Neutrophil (primary cell): ENCODE measurements around the gene JARID2.

Experiments
- H3K27ac ChIP-seq: fragments of 200-600 bp; sonication (generic); 2 replicates; pipeline ENCODE4 v1.5.1; 2016; ENCODE audit warnings: mild to moderate bottlenecking, moderate library complexity
- H3K27me3 ChIP-seq: fragments of 200-600 bp; sonication (generic); 2 replicates; pipeline ENCODE4 v1.6.0; 2016; ENCODE audit warnings: mild to moderate bottlenecking
- H3K36me3 ChIP-seq: fragments of 200-600 bp; sonication (generic); 2 replicates; pipeline ENCODE4 v1.5.1; 2017
- H3K4me1 ChIP-seq, 2 experiments: fragments of 200-600 bp in 1 of 2; sonication (generic) in 1 of 2; 1 replicate in 1 of 2; 2 replicates in 1 of 2; pipeline versions ENCODE4 v1.5.1 to v1.6.1; 2013 to 2016; ENCODE audit warnings: low read depth in 1 of 2, low read length in 1 of 2, mild to moderate bottlenecking in 1 of 2, moderate library complexity in 1 of 2; ENCODE audit not compliant: control insufficient read depth in 1 of 2, insufficient read depth in 1 of 2
- H3K4me3 ChIP-seq, 2 experiments: fragments of 200-600 bp in 1 of 2; sonication (generic) in 1 of 2; 1 replicate in 1 of 2; 2 replicates in 1 of 2; pipeline ENCODE4 v1.5.1; 2013 to 2016; ENCODE audit warnings: low read depth in 1 of 2, low read length in 1 of 2, mild to moderate bottlenecking in 1 of 2, moderate library complexity in 1 of 2
- H3K9me3 ChIP-seq: fragments of 200-600 bp; sonication (generic); 2 replicates; pipeline ENCODE4 v1.5.1; 2016
- TF ChIP-seq, protein P1 (sequence below): fragments of 200-600 bp; sonication (generic); IDR thresholded peaks from 2 replicates; pipeline ENCODE4 v1.5.1; 2016; ENCODE audit warnings: antibody characterized with exemption

JARID2 gene

DNA sequence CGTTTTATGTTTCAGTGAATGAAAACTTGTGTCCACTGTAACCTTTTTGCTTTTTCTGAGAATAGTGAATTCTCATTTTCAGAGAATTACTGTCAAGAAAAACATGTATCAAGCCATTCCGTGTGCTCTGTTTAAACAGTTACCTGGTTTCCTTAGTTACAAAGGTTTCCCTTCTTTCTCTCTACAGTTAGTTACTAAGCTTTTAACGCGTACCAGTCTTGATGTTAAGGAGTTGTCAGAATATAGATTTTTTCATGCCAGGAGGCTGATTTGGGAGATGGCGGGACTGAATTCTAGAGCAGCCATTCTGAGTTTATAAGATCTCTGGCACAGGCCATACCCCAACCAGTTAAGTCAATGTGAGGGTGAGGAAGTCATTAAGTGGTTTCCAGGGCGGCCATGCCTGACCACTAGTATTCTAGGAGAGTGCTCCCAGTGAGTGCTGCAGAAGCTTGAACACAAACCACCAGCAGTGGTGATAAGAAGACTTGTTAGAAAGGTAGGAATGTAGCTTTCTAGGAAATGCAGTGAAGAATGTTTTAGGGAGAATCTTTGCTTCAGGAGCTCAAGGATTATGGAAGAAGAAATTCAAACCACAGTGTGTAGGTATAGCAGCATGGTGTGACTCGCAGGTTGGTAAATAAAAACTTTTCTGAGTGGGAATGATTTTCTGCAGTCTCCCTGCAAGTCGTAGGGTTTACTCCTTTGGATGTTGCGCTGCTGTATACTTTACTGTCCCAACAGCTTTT, 112.9 kb downstream of the JARID2 start:
- Histone ChIP-seq H3K27ac (peak overlapping the region; percentile 27), H3K36me3 (no peaks in the 10 kb centered on the region), H3K4me1 (peaks cover 70 to 84% of the 10 kb centered on the region in 2 experiments), H3K4me3 (no peak overlapping the region), H3K9me3 (no peaks in the 10 kb centered on the region), H3K27me3 (no peaks in the 10 kb centered on the region)
- TF ChIP-seq, protein P1, sequence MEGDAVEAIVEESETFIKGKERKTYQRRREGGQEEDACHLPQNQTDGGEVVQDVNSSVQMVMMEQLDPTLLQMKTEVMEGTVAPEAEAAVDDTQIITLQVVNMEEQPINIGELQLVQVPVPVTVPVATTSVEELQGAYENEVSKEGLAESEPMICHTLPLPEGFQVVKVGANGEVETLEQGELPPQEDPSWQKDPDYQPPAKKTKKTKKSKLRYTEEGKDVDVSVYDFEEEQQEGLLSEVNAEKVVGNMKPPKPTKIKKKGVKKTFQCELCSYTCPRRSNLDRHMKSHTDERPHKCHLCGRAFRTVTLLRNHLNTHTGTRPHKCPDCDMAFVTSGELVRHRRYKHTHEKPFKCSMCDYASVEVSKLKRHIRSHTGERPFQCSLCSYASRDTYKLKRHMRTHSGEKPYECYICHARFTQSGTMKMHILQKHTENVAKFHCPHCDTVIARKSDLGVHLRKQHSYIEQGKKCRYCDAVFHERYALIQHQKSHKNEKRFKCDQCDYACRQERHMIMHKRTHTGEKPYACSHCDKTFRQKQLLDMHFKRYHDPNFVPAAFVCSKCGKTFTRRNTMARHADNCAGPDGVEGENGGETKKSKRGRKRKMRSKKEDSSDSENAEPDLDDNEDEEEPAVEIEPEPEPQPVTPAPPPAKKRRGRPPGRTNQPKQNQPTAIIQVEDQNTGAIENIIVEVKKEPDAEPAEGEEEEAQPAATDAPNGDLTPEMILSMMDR = no peak

DNA sequence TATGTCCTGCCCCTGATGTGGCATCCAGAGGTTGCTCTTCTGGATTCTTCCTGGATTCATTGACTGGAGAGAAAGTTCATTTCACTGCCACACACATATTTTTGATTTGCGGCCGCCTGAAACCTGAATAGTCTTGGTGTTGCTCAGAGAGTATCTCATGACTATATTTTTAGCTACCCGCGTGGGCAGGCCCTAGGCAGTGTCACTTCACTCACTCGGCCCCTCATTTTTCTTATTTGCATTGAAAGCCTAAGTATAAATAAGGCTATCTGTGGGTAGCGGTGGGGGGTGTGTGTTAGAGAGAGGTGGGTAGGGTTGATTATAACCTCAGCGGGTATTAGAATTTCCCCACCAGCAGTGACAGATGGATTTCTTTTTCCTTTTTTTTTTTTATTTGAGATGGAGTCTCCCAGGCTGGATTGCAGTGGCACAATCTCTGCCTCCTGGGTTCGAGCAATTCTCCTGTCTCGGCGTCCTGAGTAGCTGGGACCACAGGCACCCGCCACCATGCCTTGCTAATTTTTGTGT, 113.5 kb downstream of the JARID2 start:
- Histone ChIP-seq H3K4me1 (peaks cover 70 to 84% of the 10 kb centered on the region in 2 experiments), H3K27ac (no peak overlapping the region), H3K4me3 (no peak overlapping the region), H3K36me3 (no peaks in the 10 kb centered on the region), H3K9me3 (no peaks in the 10 kb centered on the region), H3K27me3 (no peaks in the 10 kb centered on the region)
- TF ChIP-seq, protein P1 = no peak

DNA sequence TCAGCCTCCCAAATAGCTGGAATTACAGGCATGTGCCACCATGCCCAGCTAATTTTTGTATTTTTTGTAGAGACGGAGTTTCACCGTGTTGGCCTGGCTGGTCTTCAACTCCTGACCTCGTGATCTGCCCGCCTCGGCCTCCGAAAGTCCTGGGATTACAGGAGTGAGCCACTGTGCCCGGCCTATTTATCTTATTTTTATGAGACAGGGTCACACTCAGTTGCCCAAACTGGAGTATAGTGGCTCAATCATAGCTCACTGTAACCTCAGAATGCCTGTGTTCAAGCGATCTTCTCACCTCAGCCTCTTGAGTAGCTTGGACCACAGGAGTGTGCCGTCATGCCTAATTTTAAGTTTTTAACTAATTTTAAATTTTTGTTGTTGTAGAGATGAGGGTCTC, 114.4 kb downstream of the JARID2 start:
- Histone ChIP-seq H3K4me3 (no peak overlapping the region), H3K36me3 (no peaks in the 10 kb centered on the region), H3K9me3 (no peaks in the 10 kb centered on the region), H3K27me3 (no peaks in the 10 kb centered on the region), H3K4me1 (peaks cover 70 to 84% of the 10 kb centered on the region in 2 experiments), H3K27ac (no peak overlapping the region)
- TF ChIP-seq, protein P1 = no peak

DNA sequence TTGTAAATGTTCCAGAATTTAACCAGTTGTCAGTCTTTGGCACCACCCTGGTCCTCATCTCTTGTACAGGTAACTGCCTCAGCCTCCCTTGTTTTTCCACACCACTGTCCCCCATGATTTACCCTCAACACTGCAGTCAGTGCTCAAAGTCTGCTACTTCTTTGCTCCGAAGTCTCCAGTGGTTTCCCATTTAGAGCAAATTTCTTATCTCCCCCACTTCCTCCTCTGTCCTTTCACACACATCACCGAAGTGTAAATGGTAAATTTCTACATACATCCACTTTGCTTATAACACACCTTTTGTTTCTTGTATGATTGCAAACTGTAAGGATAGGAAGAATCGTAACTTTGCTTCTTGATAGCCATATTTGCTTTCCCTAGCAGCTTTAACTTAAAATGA, 115.3 kb downstream of the JARID2 start:
- TF ChIP-seq, protein P1 = no peak
- no peaks in the 10 kb centered on the region for H3K36me3 ChIP-seq
- peaks cover 70 to 83% of the 10 kb centered on the region in 2 experiments for H3K4me1 ChIP-seq

DNA sequence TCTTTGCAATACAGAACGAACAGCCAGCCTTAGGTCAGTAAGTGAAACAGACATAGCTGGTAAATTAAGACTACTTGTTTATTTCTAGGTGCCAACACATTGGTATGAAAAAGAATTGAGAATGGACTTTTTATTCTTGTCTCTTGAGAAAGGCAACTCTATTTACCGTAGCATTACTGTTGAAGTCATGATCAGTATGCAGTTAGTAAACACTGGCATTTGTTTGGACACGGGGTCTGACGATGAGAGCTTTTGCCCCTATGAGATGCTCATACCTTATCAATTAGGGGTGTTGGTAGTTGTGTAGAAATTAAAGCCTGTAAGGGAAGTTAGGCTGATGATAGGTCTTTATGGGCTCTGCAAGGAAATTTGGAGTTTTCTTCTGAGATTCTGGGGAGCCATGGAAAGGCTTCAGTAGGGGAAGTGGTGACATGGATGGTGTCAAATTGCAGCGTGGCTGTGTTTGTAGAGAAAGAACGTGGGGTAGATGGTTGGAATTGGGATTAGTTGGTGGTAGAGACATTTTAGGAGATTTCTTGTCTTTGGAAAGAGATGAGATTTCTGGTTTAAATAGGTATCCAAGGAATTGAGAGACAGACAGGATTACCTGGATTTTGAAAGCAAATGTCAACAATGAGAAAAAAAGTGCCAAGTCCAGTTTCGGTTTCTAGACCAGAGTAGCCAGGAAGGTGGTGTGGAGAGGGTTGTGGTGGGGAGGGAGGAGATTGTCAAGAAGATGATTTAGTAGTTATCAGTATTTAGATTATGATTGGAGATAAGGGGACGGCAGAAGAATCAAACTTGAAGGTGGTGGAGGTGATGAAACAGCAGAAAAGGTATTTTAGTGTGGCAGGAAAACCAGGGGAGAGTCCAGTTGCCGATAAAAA, 116.6 kb downstream of the JARID2 start:
- no peaks in the 10 kb centered on the region for H3K27me3 ChIP-seq
- H3K27ac ChIP-seq = peak overlapping the region; percentile 57
- H3K9me3 ChIP-seq = no peaks in the 10 kb centered on the region
- TF ChIP-seq, protein P1 = no peak
- H3K4me3 ChIP-seq = no peak overlapping the region
- no peaks in the 10 kb centered on the region for H3K36me3 ChIP-seq
- H3K4me1 ChIP-seq = peaks cover 65 to 81% of the 10 kb centered on the region in 2 experiments

More for the DNA sequence above, 115.3 kb downstream of the JARID2 start:
- H3K27me3 ChIP-seq = no peaks in the 10 kb centered on the region
- H3K27ac ChIP-seq = peak overlapping the region; percentile 31
- no peaks in the 10 kb centered on the region for H3K9me3 ChIP-seq
- H3K4me3 ChIP-seq = no peak overlapping the region
